HCT116 (cell line): ENCODE data around the gene EDEM3. TPM values are rescaled to one million over a fixed set of nuclear protein-coding genes. Genes with fewer than 3 reads are reported as not detected.

Experiments
- ATAC-seq: fragments of 200-7000 bp; cut with Tn5 transposase; 2 replicates; pipeline ENCODE4 v1.9.1; 2020; ENCODE audit warnings: mild to moderate bottlenecking, moderate library complexity
- BruUV-seq: library from RNA; stranded (reverse); fragments of 400-500 nt; replicated peaks from 2 replicates; lab custom pipeline; 2021; lab: Mats Ljungman, UMichigan
- CTCF ChIA-PET: fragments of 300-600 bp; sonication (Branson Sonifier 250); formaldehyde crosslinking; loops from one replicate; lab custom pipeline; 2021; ENCODE audit warnings: antibody characterized with exemption; lab: Charles Lee
- POLR2A ChIA-PET: fragments of 300-600, 350-600 bp; sonication (Branson Sonifier 250); formaldehyde crosslinking; loops from one replicate; lab custom pipeline; 2021; ENCODE audit warnings: antibody characterized with exemption; lab: Charles Lee
- RAD21 ChIA-PET, 2 experiments: fragments of 300-600 bp; sonication (Branson Sonifier 250); formaldehyde crosslinking; loops; one replicate each; lab custom pipeline; 2023; ENCODE audit warnings: low total read pairs in 2 of 2; ENCODE audit not compliant: uncharacterized antibody in 2 of 2, unreplicated experiment in 2 of 2, low non-redundant PET in 1 of 2; lab: Charles Lee
- DNase-seq: peaks from one replicate; pipeline ENCODE4 v3.0.0-alpha.2; 2010; ENCODE audit warnings: low read depth, low spot score
- H2AFZ ChIP-seq: fragments of 200-600 bp; shearing (Covaris generic), sonication (generic); 2 replicates; pipeline ENCODE4 v1.6.1; 2017; ENCODE audit warnings: low read depth, mixed run types, mixed read lengths, antibody characterized with exemption, low read length; ENCODE audit not compliant: poor library complexity, severe bottlenecking
- H3K27ac ChIP-seq: 2 replicates; pipeline ENCODE4 v1.5.1; 2012; ENCODE audit warnings: low read depth, low read length
- H3K27me3 ChIP-seq: fragments of 200-600 bp; sonication (generic); 2 replicates; pipeline ENCODE4 v1.6.1; 2016; ENCODE audit warnings: mixed run types, low read length, mixed read lengths; ENCODE audit not compliant: insufficient read depth
- H3K36me3 ChIP-seq, 2 experiments: fragments of 200-500 bp in 1 of 2; fragments of 200-600 bp in 1 of 2; sonication (Bioruptor generic) in 1 of 2; sonication (generic) in 1 of 2; 2 replicates each; pipeline versions ENCODE4 v1.5.1 to v1.6.1; 2014 to 2016; ENCODE audit warnings: low read length in 2 of 2, inconsistent platforms in 1 of 2, mixed read lengths in 1 of 2, mixed run types in 1 of 2; ENCODE audit not compliant: insufficient read depth in 2 of 2, control insufficient read depth in 1 of 2
- H3K4me1 ChIP-seq, 2 experiments: fragments of 200-600 bp in 1 of 2; sonication (generic) in 1 of 2; 2 replicates each; pipeline versions ENCODE4 v1.5.1 to v1.6.1; 2012 to 2017; ENCODE audit warnings: low read length in 2 of 2, inconsistent platforms in 1 of 2, mild to moderate bottlenecking in 1 of 2, mixed read lengths in 1 of 2, mixed run types in 1 of 2, moderate library complexity in 1 of 2; ENCODE audit not compliant: insufficient read depth in 2 of 2, control insufficient read depth in 1 of 2
- H3K4me2 ChIP-seq: fragments of 200-600 bp; sonication (generic); 2 replicates; pipeline ENCODE4 v1.6.1; 2017; ENCODE audit warnings: mixed run types, low read length, mixed read lengths
- H3K4me3 ChIP-seq, 2 experiments: fragments of 200-600 bp in 1 of 2; sonication (generic) in 1 of 2; replicated peaks in 1 of 2; 2 replicates each; pipeline ENCODE4 v1.5.1; 2011 to 2016; ENCODE audit warnings: low read length in 2 of 2, control low read depth in 1 of 2, low read depth in 1 of 2, mild to moderate bottlenecking in 1 of 2, mixed read lengths in 1 of 2, mixed run types in 1 of 2
- H3K79me2 ChIP-seq: fragments of 200-600 bp; sonication (generic); 2 replicates; pipeline ENCODE4 v1.6.1; 2017; ENCODE audit warnings: mild to moderate bottlenecking, mixed run types, low read length, moderate library complexity, mixed read lengths; ENCODE audit not compliant: insufficient read depth
- H3K9ac ChIP-seq: fragments of 200-600 bp; sonication (generic); 2 replicates; pipeline ENCODE4 v1.6.1; 2016; ENCODE audit warnings: low read length, mixed read lengths
- H3K9me2 ChIP-seq: fragments of 200-600 bp; sonication (generic), shearing (Covaris generic); 2 replicates; pipeline ENCODE4 v1.6.1; 2017; ENCODE audit warnings: mixed run types, mild to moderate bottlenecking, moderate library complexity; ENCODE audit not compliant: insufficient read depth
- H3K9me3 ChIP-seq, 2 experiments: fragments of 200-500 bp in 1 of 2; fragments of 200-600 bp in 1 of 2; sonication (Bioruptor generic) in 1 of 2; sonication (generic) in 1 of 2; 2 replicates each; pipeline ENCODE4 v1.6.1; 2014 to 2017; ENCODE audit warnings: low read length in 2 of 2, mixed read lengths in 2 of 2, inconsistent platforms in 1 of 2, low read depth in 1 of 2, mild to moderate bottlenecking in 1 of 2, mixed run types in 1 of 2, moderate library complexity in 1 of 2; ENCODE audit not compliant: control insufficient read depth in 1 of 2, insufficient read depth in 1 of 2
- H4K20me1 ChIP-seq: fragments of 200-600 bp; sonication (generic), shearing (Covaris generic); 2 replicates; pipeline ENCODE4 v1.6.1; 2017; ENCODE audit warnings: mixed run types, mild to moderate bottlenecking, moderate library complexity; ENCODE audit not compliant: insufficient read depth
- CEBPB ChIP-seq: IDR thresholded peaks from 2 replicates; pipeline ENCODE4 v1.6.1; 2012; ENCODE audit warnings: low read depth
- EGR1 ChIP-seq: IDR thresholded peaks from 2 replicates; pipeline ENCODE4 v1.6.1; 2012; ENCODE audit warnings: low read depth
- EZH2 ChIP-seq: fragments of 200-600 bp; sonication (generic); IDR thresholded peaks from 2 replicates; pipeline ENCODE4 v1.6.1; 2017; ENCODE audit warnings: antibody characterized with exemption, mixed run types
- FOSL1 ChIP-seq: IDR thresholded peaks from 2 replicates; pipeline ENCODE4 v1.6.1; 2012; ENCODE audit warnings: low read depth
- JUND ChIP-seq: IDR thresholded peaks from 2 replicates; pipeline ENCODE4 v1.6.1; 2012
- POLR2A ChIP-seq: IDR thresholded peaks from 2 replicates; pipeline ENCODE4 v1.7.0; 2011; ENCODE audit warnings: borderline replicate concordance; ENCODE audit not compliant: insufficient read depth, insufficient read length; ENCODE audit errors: extremely low read depth
- POLR2AphosphoS5 ChIP-seq: IDR thresholded peaks from 2 replicates; pipeline ENCODE4 v1.6.1; 2011; ENCODE audit warnings: mild to moderate bottlenecking, low read depth, low read length, moderate library complexity
- RAD21 ChIP-seq: IDR thresholded peaks from 2 replicates; pipeline ENCODE4 v1.6.1; 2012; ENCODE audit warnings: low read depth, mild to moderate bottlenecking
- SIN3A ChIP-seq: IDR thresholded peaks from 2 replicates; pipeline ENCODE4 v1.6.1; 2012; ENCODE audit warnings: low read depth
- SP1 ChIP-seq: IDR thresholded peaks from 2 replicates; pipeline ENCODE4 v1.6.1; 2012; ENCODE audit warnings: low read depth
- TCF7L2 ChIP-seq: IDR thresholded peaks from 2 replicates; pipeline ENCODE4 v1.7.0; 2011; ENCODE audit warnings: borderline replicate concordance, inconsistent platforms; ENCODE audit not compliant: insufficient read depth, insufficient read length; ENCODE audit errors: extremely low read depth
- YY1 ChIP-seq: IDR thresholded peaks from 2 replicates; pipeline ENCODE4 v1.6.1; 2011; ENCODE audit warnings: low read length, low read depth, moderate library complexity, mild to moderate bottlenecking; ENCODE audit not compliant: insufficient replicate concordance; ENCODE audit errors: extremely low read depth
- ZBTB33 ChIP-seq: IDR thresholded peaks from 2 replicates; pipeline ENCODE4 v1.6.1; 2011; ENCODE audit warnings: mild to moderate bottlenecking, low read length, moderate library complexity; ENCODE audit not compliant: insufficient replicate concordance; ENCODE audit errors: extremely low read depth
- ZFX ChIP-seq: fragments of 450-650 bp; IDR thresholded peaks from 2 replicates; pipeline ENCODE4 v1.6.1; 2017
- ZNF274 ChIP-seq: fragments of 200-500 bp; sonication (Bioruptor generic); IDR thresholded peaks from 2 replicates; pipeline ENCODE4 v1.6.1; 2014; ENCODE audit warnings: mild to moderate bottlenecking, low read depth, low read length, inconsistent platforms
- intact Hi-C: fragments of 100-400 bp; cut with micrococcal nuclease; formaldehyde crosslinking; loops from 2 replicates; pipeline ENCODE4 v1.10.0; 2022
- total RNA-seq: library from RNA; stranded (reverse); gene quantifications from one replicate; pipeline ENCODE4 v1.2.1, GENCODE V29; 2021; ENCODE audit not compliant: unreplicated experiment

EDEM3 gene
- total RNA-seq, 1 experiment from 2014 or later = 14.9 TPM

- ChIA-PET POLR2A (no interaction called here), CTCF (interaction anchor here (1.4 kb wide), 1 partner anchor 182 kb away, joined by 3 read pairs; no protein-coding TSS in a partner anchor), RAD21 (no interaction called here)
- no peak for DNase-seq
- Histone ChIP-seq H3K79me2 (no peaks in the 10 kb centered on the region), H3K27me3 (no peaks in the 10 kb centered on the region), H3K9me2 (no peaks in the 10 kb centered on the region), H4K20me1 (no peaks in the 10 kb centered on the region), H3K4me2 (no peak overlapping the region), H3K27ac (no peak overlapping the region), H3K9me3 (no peaks in the 10 kb centered on the region), H3K4me1 (0 out of 4 replicates have a peak, but pooled peaks cover 0 to 3% of the 10 kb centered on the region in 2 experiments), H2AFZ (no peak overlapping the region), H3K36me3 (no peaks in the 10 kb centered on the region)
- intact Hi-C loops = loop anchor here (10.0 kb wide), 1 partner anchor 1411 kb away; no protein-coding TSS in a partner anchor
- BruUV-seq = no TSS peak
- no peak for TF ChIP-seq TCF7L2
- TF ChIP-seq POLR2A = no peak
- no peak for TF ChIP-seq ZBTB33
- TF ChIP-seq SP1 = no peak
- no peak for TF ChIP-seq POLR2AphosphoS5
- no peak for TF ChIP-seq ZNF274
- no peak for TF ChIP-seq EZH2
- TF ChIP-seq JUND = no peak
- TF ChIP-seq YY1 = no peak
- TF ChIP-seq CEBPB = no peak
- TF ChIP-seq RAD21 = no peak
- TF ChIP-seq FOSL1 = no peak
- TF ChIP-seq ZFX = no peak
- TF ChIP-seq EGR1 = no peak
- no peak for TF ChIP-seq SIN3A
- TF ChIP-seq, all 23 proteins: peak for 0
- no peak for ATAC-seq
- Histone ChIP-seq H3K9ac (no peak overlapping the region), H3K4me3 (no peak overlapping the region)
Observed at GRCh38 chr1:184804220-184804619, 49.6 kb upstream of the EDEM3 start.
